NOMO-1 treated with dmso at 0.1 percent for 144 hours (cell line): ENCODE data around the gene EPHA5.

ENCODE experiments used
- DNase-seq: peaks from one replicate; lab custom pipeline; 2025; ENCODE audit not compliant: unreplicated experiment; lab: John Stamatoyannopoulos, UW

The EPHA5 gene

DNA sequence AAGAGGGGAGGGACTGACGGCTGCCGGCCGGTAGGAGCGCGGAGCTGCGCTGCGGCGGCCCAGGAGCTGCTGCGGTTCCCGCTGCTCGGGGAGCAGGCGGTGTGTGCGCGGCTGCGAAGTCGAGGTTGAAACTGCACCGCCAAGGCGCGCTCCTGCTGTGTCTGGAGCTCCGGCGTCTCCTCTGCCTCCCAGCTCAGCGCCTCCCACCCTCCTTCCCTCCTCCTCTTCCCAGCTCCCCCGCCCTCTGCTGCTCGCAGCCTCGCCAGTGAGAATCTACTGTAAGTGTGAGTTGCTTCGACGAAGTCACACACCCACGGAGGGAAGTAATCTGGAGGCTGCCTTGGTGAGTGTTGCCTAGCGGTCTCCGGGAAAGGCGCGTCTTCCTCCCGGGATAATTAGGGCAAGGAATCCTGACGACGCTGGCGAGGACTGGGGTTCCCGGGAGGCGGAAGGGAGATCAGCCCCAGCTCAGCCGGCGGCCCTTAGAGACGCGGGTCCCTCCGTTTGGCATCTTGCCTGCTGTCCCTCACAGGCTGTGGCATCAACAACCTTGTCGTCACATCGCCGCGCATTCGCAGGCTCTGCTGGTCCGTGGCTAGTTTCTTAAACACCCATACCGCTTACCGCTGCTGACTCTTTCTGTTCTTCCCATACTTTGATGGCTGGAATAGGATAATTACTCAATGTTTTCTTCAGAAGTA, at the start of gene EPHA5:
TSS of gene EPHA5 (minus strand) at position 159 of the 701 bp plus-strand sequence. CDS start 747 bp downstream, outside the sequence.
- DNase-seq: no peak

- no peak for DNase-seq
Observed at GRCh38 chr4:65719635-65720034, 49.3 kb upstream of the EPHA5 start.

DNA sequence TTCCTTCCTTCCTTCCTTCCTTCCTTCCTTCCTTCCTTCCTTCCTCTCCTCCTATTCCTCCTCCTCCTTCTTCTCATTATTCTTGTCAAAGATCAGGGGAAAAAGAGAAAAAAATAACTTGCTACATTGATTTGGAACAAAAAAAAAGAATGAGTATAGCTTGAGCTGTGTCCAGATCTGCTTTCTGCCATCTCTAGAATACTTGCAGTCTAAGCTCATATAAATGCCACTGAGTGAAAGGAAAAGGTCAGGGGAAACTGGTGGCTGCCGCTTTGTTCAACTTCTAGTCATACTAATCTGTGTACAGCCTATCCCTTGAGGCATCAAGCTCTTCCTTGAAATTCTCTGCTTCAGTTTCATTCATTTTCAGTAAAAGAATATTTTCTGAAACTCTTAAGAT, 28.3 kb upstream of the EPHA5 start:
- DNase-seq: no peak

DNA sequence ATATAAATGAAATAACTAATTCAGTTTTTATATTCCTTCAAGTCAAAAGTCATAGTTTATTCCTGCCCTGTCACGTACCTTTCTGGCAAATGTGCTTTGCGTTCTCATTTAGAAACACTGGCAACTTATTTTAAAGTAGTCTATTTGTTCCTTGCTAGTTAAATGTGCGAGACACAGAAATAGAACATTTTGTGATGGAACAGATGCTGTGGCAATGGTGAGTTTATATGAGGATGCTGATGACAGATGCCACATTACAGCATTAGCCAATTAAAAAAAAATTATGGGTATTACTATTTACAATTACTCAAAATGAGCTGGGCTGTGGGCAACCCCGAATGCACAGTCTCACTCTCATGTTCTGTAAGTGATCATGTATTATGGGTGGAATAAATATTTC, 26.1 kb upstream of the EPHA5 start:
- no peak for DNase-seq

- no peak for DNase-seq
Observed at GRCh38 chr4:65671372-65671771, 1.1 kb upstream of the EPHA5 start.

- no peak for DNase-seq
Observed at GRCh38 chr4:65670020-65670330, 314 bp downstream of the EPHA5 start.

GRCh38 chr4:65669111-65670019, 924 bp downstream of the EPHA5 start:
- no peak for DNase-seq

- no peak for DNase-seq
Observed at GRCh38 chr4:65668201-65669089, 1.8 kb downstream of the EPHA5 start.

DNA sequence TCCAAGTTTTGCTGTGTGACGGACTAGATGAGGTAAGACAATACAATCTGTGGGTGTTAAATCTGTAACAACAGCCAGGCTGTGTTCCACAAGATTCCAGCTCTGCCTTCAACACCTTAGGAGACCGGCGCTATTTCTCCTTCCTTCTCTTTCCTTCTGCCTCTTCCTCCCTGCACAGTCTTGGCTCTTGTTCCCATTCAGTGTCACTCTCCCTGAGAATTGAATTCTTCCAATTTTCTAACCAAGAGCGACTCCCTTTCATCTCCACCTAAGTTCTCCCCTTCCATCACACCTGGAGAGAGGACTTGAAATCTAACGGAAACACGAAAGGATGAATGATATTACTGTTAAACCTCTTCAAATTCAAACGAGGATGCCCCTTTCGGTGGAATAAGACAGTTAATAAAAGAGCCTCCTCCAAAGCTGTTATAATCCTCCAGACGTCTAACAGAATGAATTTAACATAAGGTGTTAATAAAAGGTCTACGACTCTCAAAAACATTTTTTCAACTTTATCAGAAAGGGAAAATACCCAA, 2.7 kb downstream of the EPHA5 start:
- no peak for DNase-seq

- no peak for DNase-seq
Observed at GRCh38 chr4:65665771-65666523, 4.3 kb downstream of the EPHA5 start.

DNA sequence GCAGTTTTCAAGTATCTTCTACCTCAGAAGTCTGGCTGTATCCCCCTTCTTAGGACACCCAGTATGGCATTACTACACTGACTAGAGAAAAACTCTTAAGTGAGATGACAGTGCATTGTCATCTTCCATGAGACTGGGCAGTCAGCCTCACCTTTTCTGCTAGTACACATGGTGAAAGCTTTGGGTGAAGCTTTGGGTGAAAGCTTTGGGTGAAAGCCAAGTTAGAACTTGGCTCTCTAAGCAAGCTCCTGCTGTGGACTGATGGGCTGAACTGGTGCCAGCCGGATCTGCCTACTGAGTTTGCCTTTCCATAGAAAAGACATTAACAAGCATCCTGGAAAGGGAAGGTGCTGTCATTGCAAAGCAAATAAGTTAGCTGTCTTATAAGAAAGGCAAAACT, 8.8 kb downstream of the EPHA5 start:
- DNase-seq: no peak

DNA sequence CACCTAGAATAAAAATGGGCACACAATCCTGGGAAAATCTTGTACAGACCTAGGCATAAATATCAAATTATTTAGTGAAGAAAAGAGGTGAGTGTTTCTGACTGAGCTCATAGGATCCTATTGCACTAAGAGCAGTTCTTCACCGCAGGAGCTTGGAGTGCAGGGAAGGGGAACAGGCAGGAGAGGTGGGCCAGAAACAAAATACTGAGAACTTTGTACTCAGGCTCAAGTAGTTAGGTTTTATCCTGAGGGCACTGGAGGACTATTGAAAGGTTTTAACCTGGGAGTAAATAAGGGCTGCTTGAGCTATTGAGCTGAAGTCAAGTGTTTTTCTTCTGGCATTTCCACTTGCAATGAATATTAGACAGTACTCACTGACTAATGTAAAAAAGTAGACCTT, 12.2 kb downstream of the EPHA5 start:
- no peak for DNase-seq

GRCh38 chr4:65656008-65656407, 14.3 kb downstream of the EPHA5 start:
- no peak for DNase-seq

GRCh38 chr4:65654976-65655375, 15.3 kb downstream of the EPHA5 start:
- DNase-seq: no peak

DNA sequence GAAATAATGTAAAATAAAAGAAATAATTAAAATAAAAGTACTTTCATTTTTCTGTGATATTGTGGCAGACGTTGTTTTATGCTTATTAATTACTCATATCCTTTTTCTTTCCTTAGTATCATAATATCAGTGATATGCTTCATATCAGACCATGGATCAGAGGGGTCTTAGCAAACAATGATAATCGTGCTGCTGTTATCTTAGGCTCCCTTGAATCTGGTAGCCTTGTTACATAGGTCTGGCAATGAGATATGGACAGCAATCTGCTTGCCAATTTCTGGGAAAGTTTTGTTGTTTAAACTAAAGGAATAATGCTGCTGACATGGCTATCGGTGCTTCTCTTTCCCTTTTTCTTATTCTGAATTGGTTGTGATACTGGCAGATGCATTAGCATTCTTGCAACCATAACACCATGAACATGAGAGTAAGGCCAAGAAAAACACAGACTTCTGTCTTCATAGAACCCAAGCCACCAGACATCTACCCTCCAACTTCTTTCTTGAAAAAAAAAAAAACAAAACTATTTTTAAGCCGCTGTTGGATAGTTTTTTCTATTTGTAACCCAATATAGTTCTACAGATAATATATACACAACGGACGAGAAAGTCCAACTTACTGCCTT, 16.4 kb downstream of the EPHA5 start:
- DNase-seq: no peak

- no peak for DNase-seq
Observed at GRCh38 chr4:65651751-65652150, 18.5 kb downstream of the EPHA5 start.

DNA sequence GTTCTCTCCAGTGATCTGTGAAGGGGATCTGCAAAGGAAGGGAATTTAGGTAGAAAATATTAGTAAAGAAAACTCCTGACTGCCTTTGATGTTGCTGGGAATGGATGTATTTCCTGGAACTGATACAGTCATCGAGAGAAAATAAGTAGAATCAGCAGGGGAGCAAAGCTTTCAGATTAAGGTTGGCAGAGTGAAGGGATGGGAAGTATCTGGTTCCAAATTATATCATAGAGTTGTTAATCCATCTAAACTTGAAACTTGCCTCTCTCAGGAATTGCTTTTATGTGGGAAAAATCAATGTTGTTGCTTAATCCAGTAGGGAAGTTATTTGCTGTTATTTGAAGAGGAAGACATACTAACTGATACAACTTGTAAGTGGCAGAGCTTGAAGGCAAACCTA, 19.3 kb downstream of the EPHA5 start:
- DNase-seq: no peak

GRCh38 chr4:65646136-65646535, 24.2 kb downstream of the EPHA5 start:
- DNase-seq: no peak

- DNase-seq: no peak
Observed at GRCh38 chr4:65645185-65645584, 25.1 kb downstream of the EPHA5 start.
